Urinary bladder (tissue), 4 donors: Measurements from ENCODE around the gene WDR88. TPM values are rescaled to one million over a fixed set of nuclear protein-coding genes. Genes with fewer than 3 reads are reported as not detected.
A peak's percentile ranks its signal among the peaks of the same experiment; 100 is the strongest.

Experiments used
- DNase-seq: peaks from one replicate; pipeline ENCODE4 v3.0.0-alpha.2; 2015; ENCODE audit errors: extremely low spot score
- H3K27ac ChIP-seq: one replicate; pipeline ENCODE4 v1.5.1; 2013; ENCODE audit warnings: low read depth, mild to moderate bottlenecking, moderate library complexity
- H3K36me3 ChIP-seq: one replicate; pipeline ENCODE4 v1.6.1; 2013; ENCODE audit warnings: mild to moderate bottlenecking, moderate library complexity; ENCODE audit not compliant: insufficient read depth
- H3K4me1 ChIP-seq: one replicate; pipeline ENCODE4 v1.6.1; 2013; ENCODE audit warnings: mild to moderate bottlenecking, moderate library complexity; ENCODE audit not compliant: insufficient read depth
- H3K4me3 ChIP-seq: one replicate; pipeline ENCODE4 v1.5.1; 2013; ENCODE audit warnings: low read depth, low read length
- WGBS: extraction: QIAGEN DNeasy Blood & Tissue Kit; methylation state at CpG from one replicate; pipeline ENCODE4 v1.1.7; 2013; 5-methylcytosine and 5-hydroxymethylcytosine counted together
- polyA plus RNA-seq: library from polyadenylated mRNA; stranded (reverse); fragments of 200-250 nt; gene quantifications from one replicate; pipeline ENCODE4 v1.2.3, GENCODE V29; 2013
- total RNA-seq: library from RNA; depleted of rRNA; stranded (reverse); fragments of >200 nt; gene quantifications from one replicate; pipeline ENCODE4 v1.2.3, GENCODE V29; 2014
- donor health status: healthy with polysubstance abuse.
- donor health status: healthy.

Gene WDR88
- total and polyA plus RNA-seq, 2 donors = not detected

DNA sequence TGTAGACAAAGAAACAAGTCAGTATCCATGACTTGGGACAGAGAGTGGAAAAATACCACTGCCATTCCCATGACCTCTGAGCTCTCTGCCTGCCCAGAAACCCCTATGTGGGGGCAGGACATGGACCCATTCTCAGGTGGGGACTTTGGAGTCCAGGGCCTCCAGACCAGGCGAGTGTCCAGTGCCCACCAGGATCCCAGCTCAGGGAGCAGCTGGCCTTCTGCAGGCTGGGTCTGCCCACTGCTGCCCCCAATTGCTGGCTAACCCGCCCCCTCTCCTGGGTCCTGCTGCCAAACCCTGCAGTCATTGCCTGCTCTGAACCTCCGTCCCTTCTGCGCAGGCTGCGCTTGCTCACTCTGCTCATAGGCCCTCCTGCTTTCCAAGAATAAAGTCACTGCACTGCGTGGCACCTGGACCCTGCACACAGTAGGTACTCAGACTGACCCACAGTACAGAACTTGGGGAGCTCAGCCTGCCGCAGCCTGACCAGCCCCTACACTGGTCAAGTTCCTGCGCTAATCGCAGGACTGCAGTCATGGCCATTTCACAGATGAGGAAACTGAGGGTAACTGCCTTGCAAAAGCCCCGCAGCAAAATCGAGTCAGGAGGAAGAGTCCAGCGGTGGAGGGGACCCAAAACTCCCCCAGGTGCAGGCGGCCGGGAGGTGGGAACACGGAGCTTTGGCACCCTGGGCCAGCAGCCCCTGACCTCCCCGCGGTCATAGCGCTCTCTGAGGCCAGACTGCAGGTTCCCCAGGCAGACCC, 93.0 kb downstream of the WDR88 start:
- WGBS = 59% methylated on average over 18 of the region's 18 CpGs
- H3K36me3 ChIP-seq = no peaks in the 10 kb centered on the region
- DNase-seq = no peak
- H3K4me3 ChIP-seq = peak overlapping the region; percentile 20
- no peaks in the 10 kb centered on the region for H3K4me1 ChIP-seq
- no peak overlapping the region for H3K27ac ChIP-seq

Other genes starting within 250 kb of the WDR88 start
- gene CEP89, start 160.2 kb upstream of the WDR88 start, total RNA-seq = 13.9 TPM
- gene CEP89, start 160.2 kb upstream of the WDR88 start, polyA plus RNA-seq = 15.4 TPM
- 2.4 TPM for gene FAAP24, start 159.9 kb upstream of the WDR88 start, total RNA-seq
- 2.9 TPM for gene FAAP24, start 159.9 kb upstream of the WDR88 start, polyA plus RNA-seq
- gene RHPN2, start 67.2 kb upstream of the WDR88 start, total RNA-seq = 3.5 TPM
- gene RHPN2, start 67.2 kb upstream of the WDR88 start, polyA plus RNA-seq = 1.8 TPM
- 9.3 TPM for gene GPATCH1, start 50.9 kb upstream of the WDR88 start, total RNA-seq
- gene GPATCH1, start 50.9 kb upstream of the WDR88 start, polyA plus RNA-seq = 6.4 TPM
- gene LRP3, start 62.2 kb downstream of the WDR88 start, total RNA-seq = 14.4 TPM
- gene LRP3, start 62.2 kb downstream of the WDR88 start, polyA plus RNA-seq = 40.0 TPM
- gene SLC7A10, start 93.7 kb downstream of the WDR88 start, total RNA-seq = 2.2 TPM
- 1.1 TPM for gene SLC7A10, start 93.7 kb downstream of the WDR88 start, polyA plus RNA-seq
- 10.4 TPM for gene CEBPA, start 170.4 kb downstream of the WDR88 start, total RNA-seq
- gene CEBPA, start 170.4 kb downstream of the WDR88 start, polyA plus RNA-seq = 10.8 TPM
- gene CEBPG, start 241.6 kb downstream of the WDR88 start, total RNA-seq = 28.9 TPM
- gene CEBPG, start 241.6 kb downstream of the WDR88 start, polyA plus RNA-seq = 19.9 TPM